Breast epithelium (tissue), 4 donors: Measurements from ENCODE around the gene ZNF576. TPM values are rescaled to one million over a fixed set of nuclear protein-coding genes. Genes with fewer than 3 reads are reported as not detected.
A peak's percentile ranks its signal among the peaks of the same experiment; 100 is the strongest.

Source experiments
- DNase-seq, 2 donors: peaks; one replicate each; pipeline ENCODE4 v3.0.0-alpha.2; 2019; ENCODE audit warnings: low spot score in 2 of 2
- H3K27ac ChIP-seq, 2 donors: fragments of 200-600 bp; sonication (generic) in 1 of 2; one replicate each; pipeline ENCODE4 v1.5.1; 2016 to 2019; ENCODE audit warnings: mild to moderate bottlenecking in 1 of 2
- H3K27me3 ChIP-seq, 2 donors: fragments of 200-600 bp; sonication (generic) in 1 of 2; one replicate each; pipeline versions ENCODE4 v1.5.1 to v1.6.0; 2017 to 2019; ENCODE audit warnings: control low read depth in 1 of 2, mild to moderate bottlenecking in 1 of 2
- H3K36me3 ChIP-seq: fragments of 200-600 bp; one replicate; pipeline ENCODE4 v1.5.1; 2019
- H3K4me1 ChIP-seq, 2 donors: fragments of 200-600 bp; sonication (generic); one replicate each; pipeline ENCODE4 v1.5.1; 2016 to 2019; ENCODE audit warnings: control low read depth in 1 of 2
- H3K4me3 ChIP-seq, 3 donors: fragments of 200-600 bp; sonication (generic); 1 replicate in 2 of 3; 2 replicates in 1 of 3; pipeline ENCODE4 v1.5.1; 2016 to 2019; ENCODE audit warnings: mild to moderate bottlenecking in 3 of 3, moderate library complexity in 2 of 3
- H3K9me3 ChIP-seq, 2 donors: fragments of 200-600 bp; sonication (generic) in 1 of 2; one replicate each; pipeline ENCODE4 v1.5.1; 2016 to 2019; ENCODE audit warnings: control low read depth in 1 of 2
- CTCF ChIP-seq, 3 donors: fragments of 450-650 bp; IDR thresholded peaks; one replicate each; pipeline ENCODE4 v1.5.1; 2016 to 2017; ENCODE audit warnings: antibody characterized with exemption in 3 of 3, mild to moderate bottlenecking in 3 of 3, moderate library complexity in 3 of 3
- POLR2A ChIP-seq: fragments of 450-650 bp; IDR thresholded peaks from one replicate; pipeline ENCODE4 v1.6.1; 2016; ENCODE audit warnings: antibody characterized with exemption, mild to moderate bottlenecking, moderate library complexity
- POLR2AphosphoS5 ChIP-seq, 3 donors: sonication (generic); formaldehyde crosslinking; IDR thresholded peaks; one replicate each; pipeline ENCODE4 v1.6.1; 2017; ENCODE audit warnings: antibody characterized with exemption in 3 of 3
- intact Hi-C: fragments of 100-400 bp; cut with DNase I; formaldehyde crosslinking; loops from one replicate; pipeline ENCODE4 v1.15.1; 2023; ENCODE audit warnings: low total_unique reads
- total RNA-seq, 3 donors: library from RNA; depleted of rRNA; stranded (reverse); fragments of >200 nt; gene quantifications; one replicate each; pipeline ENCODE4 v1.1.0, GENCODE V29; 2016

The ZNF576 gene
- total RNA-seq, 3 donors from 2014 or later: 14.2 to 18.0 (median 14.8) TPM

- no peaks in the 10 kb centered on the region for H3K36me3 ChIP-seq
- no peak for TF ChIP-seq CTCF (IDR thresholded peaks at IDR 0.05)
- no peak for TF ChIP-seq POLR2A
- no peak for TF ChIP-seq POLR2AphosphoS5 (IDR thresholded peaks at IDR 0.05)
- H3K27me3 ChIP-seq: no peaks in the 10 kb centered on the region
- no peak overlapping the region for H3K27ac ChIP-seq
- H3K4me3 ChIP-seq: no peak overlapping the region
- intact Hi-C loops: no loop called here
- no peaks in the 10 kb centered on the region for H3K9me3 ChIP-seq
- no peaks in the 10 kb centered on the region for H3K4me1 ChIP-seq
- no peak for DNase-seq
These were observed 29.7 kb downstream of the ZNF576 start for GRCh38 chr19:43625918-43626579.

- no peak for DNase-seq
- H3K27ac ChIP-seq: no peak overlapping the region
- no peaks in the 10 kb centered on the region for H3K27me3 ChIP-seq
- no peaks in the 10 kb centered on the region for H3K36me3 ChIP-seq
- intact Hi-C loops: no loop called here
- H3K9me3 ChIP-seq: no peaks in the 10 kb centered on the region
- no peaks in the 10 kb centered on the region for H3K4me1 ChIP-seq
- TF ChIP-seq POLR2A (no peak), CTCF (IDR thresholded peaks at IDR 0.05) (no peak), POLR2AphosphoS5 (IDR thresholded peaks at IDR 0.05) (no peak)
- no peak overlapping the region for H3K4me3 ChIP-seq
These were observed 30.4 kb downstream of the ZNF576 start for GRCh38 chr19:43626838-43627237.

GRCh38 chr19:43628646-43629326 is 32.4 kb downstream of the ZNF576 start:
- no peak for TF ChIP-seq POLR2AphosphoS5 (IDR thresholded peaks at IDR 0.05)
- TF ChIP-seq CTCF (IDR thresholded peaks at IDR 0.05): no peak
- TF ChIP-seq POLR2A: no peak
- Histone ChIP-seq H3K27me3 (no peaks in the 10 kb centered on the region), H3K36me3 (no peaks in the 10 kb centered on the region), H3K4me1 (no peaks in the 10 kb centered on the region), H3K4me3 (no peak overlapping the region), H3K9me3 (no peaks in the 10 kb centered on the region), H3K27ac (no peak overlapping the region)
- intact Hi-C loops: no loop called here
- DNase-seq: no peak

- no peak overlapping the region for H3K27ac ChIP-seq
- no peaks in the 10 kb centered on the region for H3K27me3 ChIP-seq
- intact Hi-C loops: no loop called here
- no peak overlapping the region for H3K4me3 ChIP-seq
- no peaks in the 10 kb centered on the region for H3K4me1 ChIP-seq
- no peak for TF ChIP-seq POLR2AphosphoS5 (IDR thresholded peaks at IDR 0.05)
- no peak for TF ChIP-seq POLR2A
- TF ChIP-seq CTCF (IDR thresholded peaks at IDR 0.05): no peak
- DNase-seq: no peak
- no peaks in the 10 kb centered on the region for H3K36me3 ChIP-seq
- H3K9me3 ChIP-seq: no peaks in the 10 kb centered on the region
These were observed 35.1 kb downstream of the ZNF576 start for GRCh38 chr19:43631491-43631890.

GRCh38 chr19:43633520-43633919 is 37.1 kb downstream of the ZNF576 start:
- Histone ChIP-seq H3K36me3 (no peaks in the 10 kb centered on the region), H3K9me3 (no peaks in the 10 kb centered on the region), H3K27me3 (no peaks in the 10 kb centered on the region), H3K4me3 (peak overlapping the region in 1 of 3 donors; percentile 48), H3K27ac (no peak overlapping the region), H3K4me1 (no peaks in the 10 kb centered on the region)
- TF ChIP-seq POLR2A (no peak), CTCF (IDR thresholded peaks at IDR 0.05) (no peak), POLR2AphosphoS5 (IDR thresholded peaks at IDR 0.05) (no peak)
- DNase-seq: no peak
- intact Hi-C loops: no loop called here
